Transverse colon (tissue), 4 donors: ENCODE measurements around the gene TJP1.

Experiments used
- EP300 ChIP-seq: sonication (generic); formaldehyde crosslinking; IDR thresholded peaks from one replicate; pipeline ENCODE4 v1.6.1; 2017; ENCODE audit warnings: antibody characterized with exemption, low read depth
- POLR2AphosphoS5 ChIP-seq, 3 donors: sonication (generic); formaldehyde crosslinking; IDR thresholded peaks; one replicate each; pipeline ENCODE4 v1.6.1; 2016; ENCODE audit warnings: antibody characterized with exemption in 3 of 3
- TF ChIP-seq, protein P1 (sequence below), 5 experiments: fragments of 200-600 bp in 3 of 5; fragments of 450-650 bp in 2 of 5; sonication (generic) in 3 of 5; IDR thresholded peaks; 1 replicate in 2 of 5; 2 replicates in 3 of 5; pipeline ENCODE4 v1.5.1; 2016 to 2017; ENCODE audit warnings: antibody characterized with exemption in 5 of 5, inconsistent platforms in 3 of 5, mild to moderate bottlenecking in 2 of 5, moderate library complexity in 1 of 5

DNA sequence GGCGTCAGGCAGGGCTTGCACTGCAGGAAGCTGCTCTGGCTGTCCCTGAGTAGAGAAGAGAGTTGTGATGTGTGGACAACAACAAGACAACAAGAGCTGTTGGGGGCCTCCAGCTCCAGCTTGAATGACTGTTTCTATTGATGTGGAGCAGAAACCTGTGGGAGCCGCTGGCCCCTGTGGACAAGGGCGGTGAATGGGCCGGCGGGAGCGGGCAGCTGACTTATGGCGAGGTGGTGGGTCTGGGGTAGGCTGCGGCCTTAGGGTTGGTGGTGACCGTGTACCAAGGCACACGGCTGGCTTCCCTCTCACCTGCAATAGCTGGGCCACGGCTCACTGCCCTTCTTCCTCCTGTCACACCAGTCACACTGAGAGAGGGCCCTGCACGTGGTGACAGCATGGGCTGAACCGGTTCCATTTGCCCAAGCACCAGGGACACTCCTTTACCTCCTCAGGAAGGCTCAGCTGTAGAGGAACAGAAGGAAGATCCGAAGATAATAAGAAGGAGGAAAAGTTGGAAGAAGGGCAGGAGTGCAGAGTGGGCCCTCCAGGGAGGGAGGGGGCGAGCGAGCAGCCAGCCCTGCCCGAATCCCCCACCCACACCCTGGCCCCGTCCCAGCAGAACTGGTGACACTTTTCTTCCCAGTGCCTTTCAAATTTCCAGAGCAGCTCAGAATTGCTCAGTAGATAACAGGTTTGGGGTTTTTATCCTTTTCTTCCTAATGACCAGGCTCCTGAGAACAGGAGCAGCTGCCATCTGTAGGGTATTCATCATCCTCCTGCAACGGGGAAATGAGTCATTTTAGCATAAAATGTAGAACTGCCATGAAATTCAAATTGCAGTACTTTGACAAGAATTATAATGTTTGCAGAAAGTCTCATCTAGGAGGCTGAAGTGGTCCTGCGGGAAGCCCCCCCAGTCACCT lies 136.9 kb downstream of the TJP1 start:
- TF ChIP-seq, protein P1, sequence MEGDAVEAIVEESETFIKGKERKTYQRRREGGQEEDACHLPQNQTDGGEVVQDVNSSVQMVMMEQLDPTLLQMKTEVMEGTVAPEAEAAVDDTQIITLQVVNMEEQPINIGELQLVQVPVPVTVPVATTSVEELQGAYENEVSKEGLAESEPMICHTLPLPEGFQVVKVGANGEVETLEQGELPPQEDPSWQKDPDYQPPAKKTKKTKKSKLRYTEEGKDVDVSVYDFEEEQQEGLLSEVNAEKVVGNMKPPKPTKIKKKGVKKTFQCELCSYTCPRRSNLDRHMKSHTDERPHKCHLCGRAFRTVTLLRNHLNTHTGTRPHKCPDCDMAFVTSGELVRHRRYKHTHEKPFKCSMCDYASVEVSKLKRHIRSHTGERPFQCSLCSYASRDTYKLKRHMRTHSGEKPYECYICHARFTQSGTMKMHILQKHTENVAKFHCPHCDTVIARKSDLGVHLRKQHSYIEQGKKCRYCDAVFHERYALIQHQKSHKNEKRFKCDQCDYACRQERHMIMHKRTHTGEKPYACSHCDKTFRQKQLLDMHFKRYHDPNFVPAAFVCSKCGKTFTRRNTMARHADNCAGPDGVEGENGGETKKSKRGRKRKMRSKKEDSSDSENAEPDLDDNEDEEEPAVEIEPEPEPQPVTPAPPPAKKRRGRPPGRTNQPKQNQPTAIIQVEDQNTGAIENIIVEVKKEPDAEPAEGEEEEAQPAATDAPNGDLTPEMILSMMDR (IDR thresholded peaks at IDR 0.05), result no peak
- no peak for TF ChIP-seq POLR2AphosphoS5 (IDR thresholded peaks at IDR 0.05)
- TF ChIP-seq EP300, result no peak
